ENCODE results near the gene RASL11A.
"Not testable (repeated sequence)": the region's sequence is repeated elsewhere in the genome, so short reads cannot be mapped to it uniquely, and the experiment has no call there.

RASL11A gene

GRCh38 chr13:27300941-27301586 is 30.4 kb downstream of the RASL11A start:
- no peak for DNase-seq

GRCh38 chr13:27302643-27303262 is 32.1 kb downstream of the RASL11A start:
- no peak for DNase-seq

- DNase-seq, result no peak
Measured at GRCh38 chr13:27304099-27304498, 33.5 kb downstream of the RASL11A start.

- no peak for DNase-seq
Measured at GRCh38 chr13:27304611-27305010, 34.0 kb downstream of the RASL11A start.

GRCh38 chr13:27306364-27306763 is 35.7 kb downstream of the RASL11A start:
- DNase-seq, result no peak

GRCh38 chr13:27308941-27309340 is 38.3 kb downstream of the RASL11A start:
- DNase-seq, result no peak

- no peak for DNase-seq
Measured at GRCh38 chr13:27309401-27309958, 38.9 kb downstream of the RASL11A start.

- DNase-seq, result no peak
Measured at GRCh38 chr13:27309967-27310598, 39.5 kb downstream of the RASL11A start.

- no peak for DNase-seq
Measured at GRCh38 chr13:27310946-27311345, 40.3 kb downstream of the RASL11A start.

- DNase-seq, result no peak
Measured at GRCh38 chr13:27311518-27312210, 41.0 kb downstream of the RASL11A start.

- no peak for DNase-seq
Measured at GRCh38 chr13:27313770-27314169, 43.1 kb downstream of the RASL11A start.

- no peak for DNase-seq
Measured at GRCh38 chr13:27319404-27319803, 48.8 kb downstream of the RASL11A start.

GRCh38 chr13:27321468-27322431 is 51.1 kb downstream of the RASL11A start:
- no peak for DNase-seq

- not testable (repeated sequence) for DNase-seq
Measured at GRCh38 chr13:27322443-27322842, 51.8 kb downstream of the RASL11A start.

All from activated T-cell treated with anti-CD3 and anti-CD28 coated beads, Interleukin-2, amount 50 U/mL, for 1 hour (primary cell).